ENCODE data around the gene RNF223. TPM values are rescaled to one million over a fixed set of nuclear protein-coding genes. Genes with fewer than 3 reads are reported as not detected.
"Not testable (repeated sequence)": the region's sequence is repeated elsewhere in the genome, so short reads cannot be mapped to it uniquely, and the experiment has no call there.

The RNF223 gene
- total RNA-seq, 1 donor from 2014 or later, result 0.65 TPM

GRCh38 chr1:1101503-1101902, 27.4 kb upstream of the RNF223 start:
- Histone ChIP-seq H3K36me3 (no peaks in the 10 kb centered on the region), H3K4me3 (no peak overlapping the region), H3K9me3 (no peaks in the 10 kb centered on the region), H3K27ac (no peak overlapping the region), H3K4me1 (no peaks in the 10 kb centered on the region), H3K27me3 (ENCODE audit: low read depth) (no peaks in the 10 kb centered on the region)
- intact Hi-C loops (cut with DNase I), result no loop called here
- ATAC-seq (no peak), DNase-seq (no peak)
- TF ChIP-seq CTCF (IDR thresholded peaks at IDR 0.05), result no peak

- Histone ChIP-seq H3K9me3 (no peaks in the 10 kb centered on the region), H3K4me3 (no peak overlapping the region), H3K27me3 (ENCODE audit: low read depth) (no peaks in the 10 kb centered on the region), H3K36me3 (no peaks in the 10 kb centered on the region), H3K4me1 (no peaks in the 10 kb centered on the region), H3K27ac (no peak overlapping the region)
- ATAC-seq (no peak), DNase-seq (no peak)
- intact Hi-C loops (cut with DNase I), result no loop called here
- TF ChIP-seq CTCF (IDR thresholded peaks at IDR 0.05), result no peak
Measured at GRCh38 chr1:1100296-1100695, 26.2 kb upstream of the RNF223 start.

GRCh38 chr1:1099506-1100183, 25.5 kb upstream of the RNF223 start:
- Histone ChIP-seq H3K4me1 (no peaks in the 10 kb centered on the region), H3K27me3 (ENCODE audit: low read depth) (no peaks in the 10 kb centered on the region), H3K36me3 (no peaks in the 10 kb centered on the region), H3K9me3 (no peaks in the 10 kb centered on the region), H3K4me3 (no peak overlapping the region), H3K27ac (no peak overlapping the region)
- no peak for ATAC-seq
- DNase-seq, result no peak
- intact Hi-C loops (cut with DNase I), result no loop called here
- TF ChIP-seq CTCF (IDR thresholded peaks at IDR 0.05), result no peak

- ATAC-seq (no peak), DNase-seq (no peak)
- intact Hi-C loops (cut with DNase I), result no loop called here
- Histone ChIP-seq H3K9me3 (no peaks in the 10 kb centered on the region), H3K27ac (no peak overlapping the region), H3K27me3 (ENCODE audit: low read depth) (no peaks in the 10 kb centered on the region), H3K4me3 (no peak overlapping the region), H3K4me1 (no peaks in the 10 kb centered on the region), H3K36me3 (no peaks in the 10 kb centered on the region)
- TF ChIP-seq CTCF (IDR thresholded peaks at IDR 0.05), result no peak
Measured at GRCh38 chr1:1098681-1099421, 24.7 kb upstream of the RNF223 start.

GRCh38 chr1:1096136-1096535, 22.0 kb upstream of the RNF223 start:
- H3K27me3 ChIP-seq (ENCODE audit: low read depth); H3K4me1 ChIP-seq; DNase-seq; H3K36me3 ChIP-seq; ATAC-seq; H3K4me3 ChIP-seq; H3K27ac ChIP-seq; intact Hi-C loops (cut with DNase I); H3K9me3 ChIP-seq: not testable (repeated sequence)

GRCh38 chr1:1094981-1095380, 20.9 kb upstream of the RNF223 start:
- no peaks in the 10 kb centered on the region for H3K9me3 ChIP-seq
- no peak for ATAC-seq
- no peaks in the 10 kb centered on the region for H3K4me1 ChIP-seq
- no peak overlapping the region for H3K27ac ChIP-seq
- no peaks in the 10 kb centered on the region for H3K27me3 ChIP-seq (ENCODE audit: low read depth)
- DNase-seq, result no peak
- no peak overlapping the region for H3K4me3 ChIP-seq
- intact Hi-C loops (cut with DNase I), result no loop called here
- H3K36me3 ChIP-seq, result no peaks in the 10 kb centered on the region
- TF ChIP-seq CTCF (IDR thresholded peaks at IDR 0.05), result no peak
